HG03108 (cell line): ENCODE results near the gene ZBTB9.

Source experiments
- ATAC-seq: cut with Tn5 transposase; IDR thresholded peaks from one replicate; pipeline ENCODE4 v1.9.1; 2021; ENCODE audit warnings: moderate library complexity; ENCODE audit not compliant: unreplicated experiment

The ZBTB9 gene

DNA sequence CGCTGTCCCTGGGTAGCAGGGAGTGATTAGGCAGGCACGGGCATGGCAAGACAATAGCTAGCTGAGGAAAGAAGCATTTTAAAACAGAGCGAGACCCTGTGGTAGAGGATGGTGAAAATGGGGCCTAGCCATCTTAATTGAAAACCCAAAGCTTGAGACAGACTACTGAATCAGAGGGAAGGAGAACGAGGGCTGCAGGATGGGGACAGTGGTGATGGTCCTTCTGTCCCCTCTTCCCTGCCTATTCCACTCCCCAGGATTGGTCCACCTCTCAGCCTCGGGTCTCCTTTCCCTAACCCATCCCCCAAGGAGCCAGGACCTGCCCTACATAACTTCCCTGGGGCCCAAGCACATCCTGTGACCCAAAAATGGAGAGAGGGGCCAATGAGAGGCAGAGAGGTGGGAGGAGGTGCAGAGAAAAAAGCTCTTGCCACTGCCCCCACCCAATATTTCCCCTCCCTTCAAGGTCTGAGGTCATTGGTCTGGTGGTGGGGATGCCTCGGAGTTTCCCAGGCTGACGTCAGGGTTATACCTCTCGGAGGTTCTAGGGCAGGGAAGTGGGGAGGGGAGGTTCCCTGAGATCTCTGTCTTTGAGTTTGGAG lies 35.6 kb upstream of the ZBTB9 start:
- ATAC-seq = no peak

DNA sequence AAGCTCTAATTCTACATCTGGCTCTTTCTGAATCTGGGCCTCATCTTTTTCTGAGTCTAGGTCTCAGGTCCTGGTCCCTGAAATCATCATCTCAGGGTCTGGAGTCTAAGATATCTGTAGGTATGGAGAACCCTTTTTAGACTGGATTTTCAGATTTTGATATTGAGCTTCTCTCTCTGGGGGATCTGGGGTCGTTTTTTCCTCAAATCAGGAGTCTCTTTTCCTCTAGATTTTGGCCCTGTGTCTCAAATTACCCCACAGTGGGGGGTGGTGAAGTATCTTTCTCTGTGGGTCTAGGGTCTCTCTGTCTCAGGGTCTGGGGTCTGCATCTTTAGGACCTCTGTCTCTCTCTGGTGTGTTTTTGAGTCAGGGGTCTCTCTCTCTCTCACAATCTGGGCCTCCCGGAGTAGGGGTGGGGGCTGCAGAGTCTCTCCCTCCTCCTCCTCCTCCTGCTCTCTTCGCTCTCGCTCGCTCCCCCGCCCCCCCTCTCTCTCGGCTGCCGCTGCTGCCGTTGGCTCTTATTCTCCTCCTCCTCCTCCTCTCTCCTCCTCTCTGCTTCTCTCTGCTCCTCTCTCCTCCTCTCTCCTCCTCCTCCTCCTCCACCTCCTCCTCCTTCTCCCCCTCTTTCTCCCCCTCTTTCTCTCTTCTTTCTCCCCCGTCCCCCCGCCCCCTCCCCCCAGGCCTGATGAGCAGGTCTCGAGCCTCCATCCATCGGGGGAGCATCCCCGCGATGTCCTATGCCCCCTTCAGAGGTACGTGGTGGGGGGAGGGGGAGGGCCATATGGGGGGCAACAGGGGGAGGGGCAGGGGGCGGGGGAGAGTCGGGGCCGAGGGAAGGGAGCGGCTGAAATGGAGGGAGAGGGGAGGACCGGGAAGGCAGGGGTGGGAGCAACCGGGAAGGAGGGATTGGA lies 34.5 kb upstream of the ZBTB9 start, which contains the start of gene SYNGAP1:
Gene SYNGAP1, plus strand, starts transcription at position 486 of the 911 bp plus-strand sequence. Its CDS starts 200 bp downstream, at position 686.
- ATAC-seq = no peak

DNA sequence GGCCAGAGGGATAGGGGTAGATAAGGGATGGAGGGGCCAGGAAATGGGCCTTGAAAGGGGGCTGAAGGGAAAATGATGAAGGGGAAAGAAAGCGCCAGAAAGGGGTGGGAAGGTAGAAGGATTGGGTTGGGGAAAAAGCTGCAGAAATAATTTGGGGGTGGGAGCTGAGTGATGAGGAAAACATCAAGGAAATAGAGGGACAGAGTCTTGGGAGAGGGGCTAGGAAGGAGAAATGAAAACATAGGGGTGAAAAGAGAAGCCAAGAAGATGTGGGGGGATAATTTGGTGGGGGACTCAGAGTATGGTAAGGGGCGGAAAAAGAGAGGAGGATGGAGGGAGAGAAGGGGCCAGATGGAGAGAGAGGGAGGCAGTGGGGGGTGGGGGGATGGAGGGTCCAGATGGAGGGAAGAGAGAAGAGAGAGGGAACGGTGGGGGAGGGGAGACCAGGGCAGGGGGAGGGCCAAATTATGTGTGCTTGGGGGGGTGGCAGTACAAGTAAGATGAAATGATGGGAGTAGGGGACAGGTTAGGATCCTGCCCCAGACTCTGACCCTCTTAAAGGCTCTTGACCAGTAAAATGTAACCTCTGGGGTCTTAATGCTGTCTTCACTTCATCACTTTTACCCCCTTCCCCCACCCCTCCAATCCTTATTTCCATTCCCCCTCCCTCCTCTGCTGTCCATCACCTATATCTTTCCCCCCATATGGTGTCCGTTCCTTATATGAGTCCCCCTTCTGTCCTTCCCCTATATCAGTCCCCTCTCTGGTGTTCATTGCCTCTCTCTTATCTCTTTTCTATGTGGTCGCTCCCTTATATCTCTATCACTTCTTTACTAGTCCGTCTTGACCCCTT lies 33.7 kb upstream of the ZBTB9 start:
- no peak for ATAC-seq

DNA sequence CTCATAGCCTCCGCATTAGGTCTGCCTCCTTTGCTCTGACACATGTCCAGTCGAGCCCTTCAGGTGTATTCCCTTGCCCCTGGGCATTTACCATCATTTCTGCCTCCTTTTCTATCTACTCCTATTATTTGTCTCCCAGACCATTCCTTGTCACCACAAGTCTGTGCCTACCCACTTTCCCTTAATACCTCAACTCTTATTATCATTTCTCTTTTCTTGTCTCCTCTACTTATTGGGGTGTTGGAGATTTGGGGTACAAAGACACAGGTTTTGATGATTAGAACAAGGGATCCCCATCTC lies 33.1 kb upstream of the ZBTB9 start:
- ATAC-seq = no peak

DNA sequence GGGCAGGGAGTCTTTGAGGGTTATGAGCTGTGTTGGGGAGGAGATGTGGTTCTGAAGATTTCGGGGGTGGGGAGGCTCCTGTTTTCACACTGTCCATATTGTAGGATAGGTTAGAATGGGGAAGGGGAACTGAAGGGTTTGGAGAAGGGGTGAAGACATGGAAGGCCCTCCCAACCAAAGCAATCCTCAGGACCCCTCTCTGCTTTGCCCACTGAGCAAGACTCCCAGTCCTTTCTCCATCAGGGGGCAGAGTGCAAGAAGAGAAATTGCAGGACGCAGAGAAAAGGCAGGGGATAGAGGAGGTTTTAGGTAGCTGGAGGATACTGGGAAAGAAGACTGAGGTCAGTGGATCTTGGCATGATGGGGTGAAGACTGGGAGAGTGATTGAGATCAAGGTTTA lies 30.6 kb upstream of the ZBTB9 start:
- ATAC-seq = no peak

DNA sequence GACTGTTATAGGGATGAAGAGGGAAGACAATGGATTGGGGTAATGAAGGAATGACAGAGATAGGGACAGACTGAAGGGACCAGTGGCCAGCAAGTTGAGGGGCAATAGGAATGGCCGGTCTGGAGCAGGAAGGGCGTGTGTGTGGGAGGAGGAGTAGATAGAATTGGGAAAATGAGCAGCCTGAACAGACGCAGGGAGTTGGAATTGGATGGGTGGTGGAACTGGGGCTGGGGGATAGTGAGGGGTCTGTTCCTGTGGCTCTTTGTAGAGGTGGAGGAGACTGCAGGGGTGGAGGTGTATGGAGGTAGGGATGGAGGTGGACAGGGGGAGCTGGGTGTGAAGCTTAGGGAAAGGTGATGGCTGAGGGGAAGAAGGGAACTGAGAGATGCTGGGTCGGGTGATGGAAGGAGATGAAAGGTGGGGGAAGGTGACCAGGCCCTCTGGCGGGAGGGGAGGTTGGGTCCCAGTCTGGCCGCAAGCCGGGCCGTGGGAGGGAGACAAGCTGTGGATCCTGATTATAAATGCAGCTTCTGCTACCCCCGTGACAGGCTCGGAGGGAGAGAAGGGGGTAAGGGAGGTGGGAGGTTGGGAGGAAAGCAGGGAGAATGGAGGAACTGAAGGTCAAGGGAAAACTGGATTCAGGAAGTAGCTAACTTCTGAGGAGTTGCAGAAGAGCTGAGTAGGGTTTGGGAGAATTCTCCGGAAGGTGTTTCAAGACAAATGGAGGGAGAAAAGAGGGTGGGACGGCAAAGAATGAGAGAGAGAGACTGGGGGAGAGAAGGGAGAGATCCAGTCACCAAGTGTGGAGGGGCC lies 29.3 kb upstream of the ZBTB9 start:
- no peak for ATAC-seq

DNA sequence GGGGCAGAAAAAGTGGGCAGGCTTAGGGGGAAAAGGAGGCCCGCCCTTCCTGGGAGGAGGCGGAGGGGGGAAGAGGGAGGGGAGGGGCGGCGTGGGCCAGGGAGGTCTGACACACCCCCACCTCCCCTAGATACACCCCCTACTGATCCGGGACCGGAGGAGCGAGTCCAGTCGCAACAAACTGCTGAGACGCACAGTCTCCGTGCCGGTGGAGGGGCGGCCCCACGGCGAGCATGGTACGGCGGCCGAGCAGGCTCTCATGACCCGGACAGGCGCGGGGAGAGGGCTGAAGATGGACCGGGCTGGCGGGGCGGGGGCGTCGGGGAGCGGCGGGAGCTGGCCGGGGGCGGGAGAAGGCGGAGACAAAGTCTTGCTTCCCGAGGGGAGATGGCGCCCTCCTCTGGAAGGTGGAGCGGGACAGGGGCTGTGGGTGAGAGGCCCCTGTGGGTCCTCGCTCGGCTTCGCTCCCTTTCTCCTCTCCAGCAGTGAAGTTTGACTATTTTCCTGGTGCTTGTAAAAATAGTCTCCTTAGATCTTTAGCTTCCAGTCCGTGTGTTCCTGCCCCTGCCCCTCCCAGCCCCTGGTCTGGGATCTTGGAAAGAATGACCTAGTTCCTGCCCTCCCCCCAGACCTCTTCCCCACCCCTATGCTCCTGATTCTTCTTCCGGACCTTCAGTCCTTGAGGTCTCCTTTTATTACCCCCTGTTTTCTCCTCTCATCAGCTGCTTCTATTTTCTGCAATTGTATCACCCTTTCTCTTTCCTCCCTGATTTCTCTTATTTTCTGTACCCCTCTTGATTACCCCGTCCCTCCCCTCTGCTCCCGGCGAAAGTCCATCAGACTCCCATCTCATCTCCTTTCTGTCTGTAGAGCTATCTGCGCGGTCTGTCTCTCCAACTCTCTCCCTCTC lies 28.5 kb upstream of the ZBTB9 start:
- no peak for ATAC-seq

DNA sequence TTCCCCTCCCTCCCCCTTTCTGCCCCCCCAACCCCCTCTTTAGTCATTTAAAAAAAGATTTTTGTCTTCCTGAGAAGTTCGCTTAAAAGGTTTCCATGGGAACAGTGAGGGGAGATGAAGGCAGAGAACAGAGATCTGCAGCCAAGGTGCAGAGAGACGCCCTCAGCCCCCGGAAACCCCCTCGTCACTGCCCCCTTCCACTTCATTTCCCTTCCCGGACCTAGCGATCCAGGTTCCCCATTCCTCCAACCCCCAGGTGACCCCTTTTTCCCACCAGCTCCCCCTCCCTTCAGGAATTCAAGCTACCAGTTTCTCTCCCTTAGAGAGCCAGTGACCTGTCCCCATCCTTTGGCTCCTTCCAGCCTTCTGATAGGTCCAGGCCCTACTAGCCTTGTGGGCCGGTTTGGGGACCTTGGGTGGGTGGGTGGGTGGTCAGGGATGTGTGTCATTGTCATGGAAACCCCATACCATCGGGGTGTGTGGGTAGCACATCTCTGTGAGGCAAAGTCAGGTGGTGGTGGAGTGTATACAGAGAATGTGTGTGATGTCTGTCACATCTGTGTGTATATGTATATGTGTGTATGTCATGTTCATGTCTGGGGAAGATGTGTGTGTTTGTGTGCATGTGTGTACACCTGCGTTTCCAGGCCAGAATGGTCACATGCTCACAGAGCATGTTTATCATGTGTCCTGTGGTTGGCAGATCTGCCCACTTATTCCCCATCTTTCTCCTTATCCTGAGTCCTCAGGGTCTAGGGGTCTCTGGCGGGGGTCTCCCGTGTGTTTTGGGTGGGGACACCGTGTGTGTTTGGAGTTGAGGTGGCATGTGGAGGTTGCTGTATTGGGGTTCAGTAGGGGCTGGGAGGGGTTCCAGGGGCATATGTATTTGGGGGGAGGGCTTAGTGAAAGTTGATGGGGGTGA lies 27.5 kb upstream of the ZBTB9 start:
- ATAC-seq = no peak

DNA sequence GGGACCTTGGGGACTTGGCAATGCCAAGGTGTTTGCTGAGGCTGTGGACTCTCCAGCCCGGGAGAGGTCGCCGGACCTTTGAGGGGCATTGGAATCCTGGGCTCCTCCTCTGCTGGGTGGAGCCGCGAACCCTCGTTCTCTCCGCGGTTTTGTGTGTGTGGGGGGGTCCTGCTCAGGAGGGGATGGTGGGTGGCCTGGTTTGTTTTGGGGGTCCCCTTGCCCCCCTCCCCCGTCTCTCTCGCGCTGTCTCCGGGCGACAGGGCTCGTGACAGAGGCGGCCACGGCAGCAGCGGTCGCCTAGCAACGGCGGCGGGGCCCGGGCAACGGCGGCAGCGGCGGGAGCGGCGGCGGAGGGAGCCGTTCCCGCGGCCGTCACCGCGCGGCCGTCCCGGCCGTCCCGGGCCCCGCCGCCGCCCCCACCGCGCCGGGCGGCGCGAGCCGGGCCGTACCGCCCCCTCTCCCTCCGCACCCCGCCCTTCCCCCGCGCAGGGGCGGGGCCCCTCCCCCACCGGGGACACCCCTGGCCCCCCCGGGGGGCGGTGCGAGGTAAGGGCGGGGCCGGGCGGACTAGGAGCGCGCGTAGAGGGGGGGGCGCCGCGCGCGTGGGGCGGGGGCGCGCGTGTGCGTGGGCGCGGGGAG lies 26.7 kb upstream of the ZBTB9 start:
- no peak for ATAC-seq

DNA sequence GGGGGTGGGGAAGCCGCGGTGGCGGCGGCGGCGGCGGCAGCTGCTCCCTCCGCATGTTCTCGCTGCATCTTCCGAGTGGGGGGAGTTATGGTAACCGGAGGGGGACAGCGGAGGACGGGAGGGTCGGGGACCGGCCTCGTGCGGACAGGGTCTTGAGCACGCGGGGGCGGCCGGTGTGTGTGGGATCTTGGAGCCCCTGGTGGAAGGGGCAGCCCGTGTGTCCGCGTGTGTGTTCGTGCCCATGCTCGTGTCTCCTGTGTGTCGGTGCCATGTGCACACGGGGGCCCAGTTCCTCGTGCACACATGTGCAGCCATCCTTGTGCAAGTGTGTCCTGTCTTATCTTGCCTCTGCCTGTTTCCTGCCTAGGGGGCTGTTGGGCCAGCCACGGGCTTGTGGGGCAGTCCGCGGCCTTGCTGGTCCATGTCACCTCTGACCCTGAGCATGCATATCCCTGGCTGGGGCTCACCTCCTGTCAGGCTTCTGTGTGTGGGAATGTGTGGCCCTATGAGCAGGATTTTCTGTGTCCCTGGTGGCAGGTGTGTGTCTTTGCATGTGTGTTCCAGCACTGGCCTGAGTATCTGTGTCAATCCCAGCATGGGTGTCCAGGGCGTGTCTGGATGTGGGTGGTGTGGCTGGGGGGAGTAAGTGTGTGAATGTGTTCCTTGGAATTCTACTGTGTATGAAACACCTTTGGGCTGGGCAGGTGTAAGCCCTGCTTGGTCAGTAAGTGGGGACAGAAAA lies 26.0 kb upstream of the ZBTB9 start:
- ATAC-seq = no peak

DNA sequence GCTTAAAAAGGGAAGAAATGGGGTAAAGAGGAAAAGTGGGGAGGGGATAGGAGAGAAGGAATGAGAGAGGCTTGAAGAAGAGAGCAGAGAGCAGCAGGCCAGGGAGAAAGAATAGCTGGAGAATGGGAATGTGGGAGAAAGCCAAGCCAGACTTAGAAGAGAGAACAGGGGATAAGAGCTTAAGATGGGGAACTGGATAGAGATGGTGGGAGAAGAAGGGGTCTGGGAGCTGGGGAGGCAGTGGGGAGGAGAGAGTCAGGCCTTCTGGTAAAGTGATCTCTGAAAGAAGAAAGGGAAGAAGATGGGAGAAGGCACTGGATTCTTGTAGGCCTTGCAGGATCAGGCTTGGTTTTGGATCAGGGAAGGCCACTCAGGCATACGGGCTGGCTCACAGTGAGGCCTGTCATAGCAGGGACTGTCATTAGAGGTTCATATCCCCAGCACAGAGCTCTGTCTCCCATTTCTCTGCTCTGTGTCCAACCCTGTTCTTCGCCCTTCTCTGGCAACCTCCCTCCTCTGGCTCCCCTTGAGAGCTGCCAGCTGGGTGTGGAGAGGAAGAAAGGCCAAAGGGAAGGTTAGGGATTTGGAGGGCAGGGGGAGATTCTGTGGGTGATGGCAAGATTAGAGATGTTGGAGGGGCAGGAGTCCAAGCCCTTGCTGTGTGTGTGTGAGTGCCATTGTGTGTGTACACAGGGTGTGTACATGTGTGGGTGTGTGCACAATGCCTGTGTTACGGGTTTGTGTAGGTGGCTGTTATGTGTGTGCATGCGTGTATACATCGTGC lies 25.2 kb upstream of the ZBTB9 start:
- ATAC-seq = no peak

DNA sequence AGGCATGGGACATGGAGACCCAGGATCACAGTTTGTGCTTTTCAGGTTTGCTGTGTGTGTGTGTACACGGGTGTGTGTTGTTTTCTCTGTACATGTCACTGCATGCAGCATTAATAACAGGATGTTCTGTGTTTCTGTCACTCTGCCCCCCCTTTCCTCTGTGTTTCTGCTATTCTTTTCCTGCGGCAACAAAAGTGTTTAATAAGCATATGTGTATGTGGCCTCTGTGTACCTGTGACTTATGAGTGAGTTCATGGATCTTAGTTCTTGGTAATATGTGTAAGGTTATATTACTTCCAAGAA lies 24.7 kb upstream of the ZBTB9 start:
- no peak for ATAC-seq

DNA sequence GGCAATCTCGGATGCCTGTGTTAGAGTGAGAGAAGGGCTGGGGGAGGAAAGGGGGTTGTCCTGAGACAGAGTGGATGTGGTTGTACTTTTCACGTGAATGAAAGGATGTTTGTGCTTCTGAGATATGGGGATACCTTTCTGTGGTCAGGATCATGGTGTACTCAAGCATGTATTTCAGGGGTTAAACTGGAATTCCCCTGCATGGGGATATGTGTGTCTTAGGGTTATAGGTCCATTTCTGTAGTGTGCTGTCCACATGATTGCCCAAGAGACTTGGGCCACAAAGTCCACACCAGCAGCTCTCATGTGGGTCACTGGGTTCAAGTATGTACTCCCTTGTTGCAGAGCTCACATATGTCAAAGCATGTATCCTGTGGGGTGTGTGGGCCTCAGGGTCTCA lies 24.0 kb upstream of the ZBTB9 start:
- ATAC-seq = no peak

DNA sequence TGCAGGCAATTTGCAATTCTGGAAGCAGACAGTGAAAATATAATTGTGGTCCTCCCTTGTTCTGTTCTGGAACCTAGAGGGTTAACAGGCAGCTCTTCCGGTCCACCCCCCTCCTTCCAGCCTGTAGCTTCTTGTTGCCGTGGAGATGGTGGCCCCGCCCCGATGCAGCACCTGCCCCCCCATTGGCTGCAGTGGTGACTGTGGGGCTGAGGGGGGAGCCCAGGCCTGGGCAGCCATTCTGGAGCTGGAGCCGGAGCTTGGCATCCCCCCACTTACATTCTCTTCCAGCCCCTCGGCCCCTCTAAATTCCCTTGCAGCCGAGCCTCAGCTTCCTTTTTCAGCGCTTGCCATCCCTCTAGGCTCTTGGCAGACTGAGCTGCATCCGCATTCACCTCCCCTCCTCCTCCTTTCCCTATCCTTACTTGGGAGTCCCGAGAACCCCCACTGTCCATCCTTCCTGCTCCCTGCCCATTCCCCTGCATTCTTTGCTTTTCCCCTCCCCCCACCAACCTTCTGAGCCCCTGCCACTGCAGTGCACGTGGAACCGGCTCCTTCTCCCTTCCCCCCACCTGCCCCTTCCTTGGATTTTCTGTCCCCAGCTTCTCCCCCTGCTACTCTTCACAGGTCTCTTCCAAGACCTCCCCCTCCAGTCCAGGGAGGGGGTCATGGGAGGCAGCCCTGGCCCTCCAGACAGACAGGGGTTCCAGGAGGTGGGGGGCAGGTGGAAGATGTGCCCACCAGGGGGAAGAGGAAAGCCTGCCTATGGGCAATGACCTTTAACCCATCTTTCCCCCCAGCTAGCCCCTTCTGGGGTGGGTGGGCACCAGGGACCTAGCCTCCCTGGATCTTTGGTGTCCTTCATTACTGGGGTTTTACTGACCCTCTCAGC lies 23.1 kb upstream of the ZBTB9 start:
- ATAC-seq = no peak

DNA sequence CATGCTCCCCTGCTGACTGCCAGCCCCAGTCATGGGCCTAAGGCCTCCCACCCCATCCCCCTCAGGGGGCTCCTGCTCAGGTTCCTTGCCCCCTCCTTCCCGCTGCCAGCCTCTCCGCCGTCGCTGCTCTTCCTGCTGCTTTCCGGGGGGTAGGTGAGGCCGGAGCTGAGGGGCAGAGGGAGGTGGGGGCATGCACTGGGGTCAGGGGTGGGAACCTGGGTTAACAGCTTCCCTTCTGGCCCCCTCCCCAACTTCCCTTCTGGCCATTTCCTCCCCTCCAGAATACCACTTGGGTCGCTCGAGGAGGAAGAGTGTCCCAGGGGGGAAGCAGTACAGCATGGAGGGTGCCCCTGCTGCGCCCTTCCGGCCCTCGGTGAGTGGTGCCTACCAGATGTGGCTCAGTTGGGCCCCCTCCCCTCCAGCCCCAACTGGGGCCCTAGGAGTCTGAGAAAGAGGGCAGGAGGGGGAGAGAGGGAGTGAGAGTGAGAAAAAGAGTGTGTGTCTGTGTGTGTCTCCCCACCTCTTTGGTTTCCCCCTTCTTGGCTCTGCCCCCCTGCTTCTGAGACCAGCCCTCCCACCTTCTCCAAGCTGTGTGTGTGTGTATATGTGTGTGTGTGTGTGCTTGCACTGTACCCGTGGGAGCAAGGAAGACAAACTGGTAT lies 22.4 kb upstream of the ZBTB9 start:
- ATAC-seq = no peak

DNA sequence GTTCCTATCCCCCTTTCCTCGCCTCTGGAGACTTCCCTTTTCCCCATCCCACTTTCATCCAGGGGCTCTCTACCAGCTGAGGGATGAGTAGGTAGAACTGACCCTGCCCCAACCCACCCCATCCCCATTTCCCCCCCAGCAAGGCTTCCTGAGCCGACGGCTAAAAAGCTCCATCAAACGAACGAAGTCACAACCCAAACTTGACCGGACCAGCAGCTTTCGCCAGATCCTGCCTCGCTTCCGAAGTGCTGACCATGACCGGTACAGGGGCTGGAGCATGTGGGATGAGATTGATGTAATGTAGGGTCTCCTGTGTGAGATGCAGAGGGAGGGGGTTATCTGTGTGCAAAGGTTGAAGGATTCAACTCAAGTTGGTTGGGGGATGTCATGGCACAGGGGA lies 21.8 kb upstream of the ZBTB9 start:
- ATAC-seq = no peak
